Gastroesophageal sphincter (tissue), 3 donors: ENCODE data around the gene GMPR.

Experiments used
- POLR2A ChIP-seq, 2 donors: fragments of 450-650 bp; IDR thresholded peaks; one replicate each; pipeline ENCODE4 v1.6.1; 2017; ENCODE audit warnings: antibody characterized with exemption in 2 of 2, mild to moderate bottlenecking in 2 of 2, moderate library complexity in 1 of 2
- POLR2AphosphoS5 ChIP-seq: sonication (generic); formaldehyde crosslinking; IDR thresholded peaks from one replicate; pipeline ENCODE4 v1.6.1; 2017; ENCODE audit warnings: antibody characterized with exemption
- TF ChIP-seq, protein P1 (sequence below), 4 experiments: fragments of 200-600 bp in 2 of 4; fragments of 450-650 bp in 2 of 4; sonication (generic) in 1 of 4; IDR thresholded peaks; one replicate each; pipeline ENCODE4 v1.5.1; 2017 to 2019; ENCODE audit warnings: antibody characterized with exemption in 4 of 4, mild to moderate bottlenecking in 2 of 4, moderate library complexity in 2 of 4

DNA sequence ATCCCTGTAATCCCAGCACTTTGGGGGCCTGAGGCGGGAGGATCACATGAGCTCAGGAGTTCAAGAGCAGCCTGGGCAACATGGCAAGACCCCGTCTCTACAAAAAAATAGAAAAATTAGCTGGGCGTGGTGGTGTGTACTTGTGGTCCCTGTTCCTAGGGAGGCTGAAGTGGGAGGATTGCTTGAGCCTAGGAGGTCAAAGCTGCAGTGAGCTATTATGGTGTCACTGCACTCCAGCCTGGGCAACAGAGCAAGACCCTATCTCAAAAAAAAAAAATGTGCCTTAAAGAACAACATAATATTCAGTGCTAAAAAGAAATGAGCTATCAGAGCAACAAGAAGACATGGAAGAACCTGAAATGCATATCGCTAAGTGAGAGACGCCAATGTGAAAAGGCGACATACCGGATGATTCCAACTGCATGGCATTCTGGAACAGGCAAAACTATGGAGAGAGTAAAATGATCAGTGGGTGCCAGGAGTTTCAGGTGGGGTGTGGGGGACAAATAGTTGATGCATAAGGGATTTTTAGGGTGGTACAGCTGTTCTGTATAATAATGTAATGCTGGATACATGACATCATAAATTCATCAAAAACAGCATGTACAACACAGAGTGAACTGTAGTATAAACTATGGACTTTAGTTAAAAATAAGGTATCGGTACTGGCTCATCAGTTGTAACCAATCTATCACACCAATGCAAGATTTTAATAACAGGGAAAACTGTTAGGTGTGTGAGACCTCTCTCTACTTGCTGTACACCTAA lies 80.8 kb downstream of the GMPR start:
- TF ChIP-seq, protein P1, sequence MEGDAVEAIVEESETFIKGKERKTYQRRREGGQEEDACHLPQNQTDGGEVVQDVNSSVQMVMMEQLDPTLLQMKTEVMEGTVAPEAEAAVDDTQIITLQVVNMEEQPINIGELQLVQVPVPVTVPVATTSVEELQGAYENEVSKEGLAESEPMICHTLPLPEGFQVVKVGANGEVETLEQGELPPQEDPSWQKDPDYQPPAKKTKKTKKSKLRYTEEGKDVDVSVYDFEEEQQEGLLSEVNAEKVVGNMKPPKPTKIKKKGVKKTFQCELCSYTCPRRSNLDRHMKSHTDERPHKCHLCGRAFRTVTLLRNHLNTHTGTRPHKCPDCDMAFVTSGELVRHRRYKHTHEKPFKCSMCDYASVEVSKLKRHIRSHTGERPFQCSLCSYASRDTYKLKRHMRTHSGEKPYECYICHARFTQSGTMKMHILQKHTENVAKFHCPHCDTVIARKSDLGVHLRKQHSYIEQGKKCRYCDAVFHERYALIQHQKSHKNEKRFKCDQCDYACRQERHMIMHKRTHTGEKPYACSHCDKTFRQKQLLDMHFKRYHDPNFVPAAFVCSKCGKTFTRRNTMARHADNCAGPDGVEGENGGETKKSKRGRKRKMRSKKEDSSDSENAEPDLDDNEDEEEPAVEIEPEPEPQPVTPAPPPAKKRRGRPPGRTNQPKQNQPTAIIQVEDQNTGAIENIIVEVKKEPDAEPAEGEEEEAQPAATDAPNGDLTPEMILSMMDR (IDR thresholded peaks at IDR 0.05) = no peak
- TF ChIP-seq POLR2A (IDR thresholded peaks at IDR 0.05) = no peak
- no peak for TF ChIP-seq POLR2AphosphoS5
